CMK (cell line): ENCODE results near the gene KRTAP7-1.
A peak's percentile ranks its signal among the peaks of the same experiment; 100 is the strongest.

Experiments used
- DNase-seq: peaks from one replicate; pipeline ENCODE4 v3.0.0-alpha.2; 2010; ENCODE audit warnings: low read depth

KRTAP7-1 gene, protein sequence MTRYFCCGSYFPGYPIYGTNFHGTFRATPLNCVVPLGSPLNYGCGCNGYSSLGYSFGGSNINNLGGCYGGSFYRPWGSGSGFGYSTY

DNA sequence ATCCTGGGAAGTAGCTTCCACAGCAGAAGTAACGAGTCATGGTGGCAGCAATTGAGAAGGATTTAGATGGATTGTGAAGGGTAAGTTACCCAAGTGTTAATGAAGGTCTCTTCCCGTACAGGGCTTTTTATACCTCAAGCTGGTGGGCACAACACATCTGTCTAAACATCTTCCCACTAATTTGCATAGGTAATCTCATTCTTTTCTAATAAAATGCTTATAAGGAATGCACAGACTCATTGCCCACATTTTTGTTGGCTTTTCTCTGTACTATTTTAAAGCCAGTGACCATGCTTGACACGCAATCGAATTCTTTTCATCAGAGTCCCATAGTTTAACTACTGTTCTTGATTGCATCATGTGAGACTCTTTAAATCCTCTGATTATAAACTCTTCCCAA, at the start of gene KRTAP7-1:
TSS of gene KRTAP7-1 (minus strand) at position 101 of the 400 bp plus-strand sequence. CDS start at position 40, 61 bp downstream.
- no peak for DNase-seq

DNA sequence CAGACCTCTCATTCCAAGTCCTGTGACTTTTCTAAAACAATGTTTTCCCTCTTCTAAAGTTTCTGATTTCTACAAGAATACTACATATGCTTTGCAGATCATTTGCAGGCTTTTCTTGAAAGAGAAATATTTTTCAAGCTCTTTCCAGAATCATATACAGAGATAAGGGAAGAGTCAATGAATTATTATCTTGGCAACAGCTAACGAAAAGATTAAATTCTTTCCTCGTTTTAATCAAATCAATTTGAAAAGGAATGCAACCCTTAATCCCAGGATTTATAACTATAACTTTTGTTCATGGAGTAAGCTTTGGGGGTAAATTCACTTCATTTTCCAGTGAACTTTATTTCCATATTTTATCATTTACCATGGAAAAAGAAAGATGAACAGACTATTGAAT, 45.0 kb upstream of the KRTAP7-1 start:
- DNase-seq, result no peak

DNA sequence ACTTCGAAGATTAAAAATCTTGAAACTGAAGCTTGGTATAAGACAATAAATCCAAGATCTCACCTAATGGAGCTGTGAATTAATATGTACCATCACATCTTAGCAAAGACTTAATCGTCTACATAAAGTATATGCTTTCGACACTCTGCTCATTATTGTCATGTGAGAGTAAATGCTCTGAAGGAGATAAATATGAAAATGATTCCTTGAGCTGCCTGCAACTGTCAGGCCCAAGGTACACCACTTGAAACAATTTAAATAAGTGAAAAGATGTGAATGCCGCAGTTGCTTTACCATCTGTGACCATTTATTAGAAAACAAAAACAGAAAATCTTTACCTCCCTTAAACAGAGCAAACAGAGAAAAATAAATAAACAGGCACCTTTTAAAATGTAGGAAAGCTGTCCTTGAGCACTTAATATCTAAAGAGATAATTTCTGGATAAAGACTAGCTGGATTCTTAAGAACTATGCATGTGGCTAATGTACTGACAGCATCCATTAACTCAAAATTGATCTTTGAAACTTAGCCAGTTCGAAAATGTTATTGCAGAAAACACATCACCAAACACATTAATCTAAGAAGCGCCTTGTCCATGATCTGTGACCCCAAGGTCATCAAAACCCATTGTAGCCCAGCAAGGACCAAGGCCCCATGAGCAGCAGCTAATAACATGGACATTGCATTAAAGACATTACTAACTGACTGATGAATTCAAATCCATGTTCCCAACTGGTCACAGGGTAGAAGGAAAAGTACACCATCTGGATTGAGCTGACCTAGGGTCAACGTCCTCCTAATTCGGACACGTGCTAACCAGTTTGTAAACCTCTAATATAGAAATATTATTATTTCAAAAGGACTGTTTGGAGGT, 18.3 kb upstream of the KRTAP7-1 start:
- DNase-seq, result no peak

DNA sequence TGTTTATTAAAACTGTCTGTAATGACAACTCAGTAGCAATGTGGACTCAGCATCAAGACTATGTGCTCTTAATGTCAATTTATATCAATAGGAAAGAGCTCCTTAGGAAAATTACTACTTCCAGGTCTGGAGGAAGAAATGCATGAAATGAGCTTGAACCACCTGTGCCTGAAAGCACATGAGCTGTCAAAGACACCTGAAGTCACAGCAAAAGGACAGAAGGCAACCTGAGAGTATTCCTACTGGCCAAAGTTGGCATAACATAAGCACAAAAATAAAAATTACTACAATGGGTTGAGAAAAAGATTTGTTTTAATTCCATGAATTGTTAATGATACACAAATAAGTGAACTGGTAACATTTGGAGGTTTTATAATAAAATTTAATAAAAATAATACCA, 13.4 kb upstream of the KRTAP7-1 start:
- no peak for DNase-seq

DNA sequence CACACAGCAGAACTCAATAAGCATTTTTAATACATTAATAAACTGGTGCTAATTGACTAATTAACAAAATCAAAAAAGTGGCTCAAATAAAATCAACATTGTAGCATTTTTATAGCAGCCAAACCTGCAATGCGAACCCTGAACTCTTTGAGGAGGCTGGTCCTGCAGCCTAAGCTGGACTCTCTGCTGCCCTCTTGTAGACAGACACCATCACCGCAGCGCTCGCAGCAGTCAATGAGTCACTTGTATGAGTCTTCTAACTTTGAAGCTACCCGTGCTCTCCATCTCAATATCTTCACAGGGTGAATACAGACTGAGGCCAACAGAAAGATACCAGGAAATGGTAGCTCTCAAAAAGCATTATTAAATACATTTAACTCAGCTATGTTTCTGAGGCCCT, 9.7 kb upstream of the KRTAP7-1 start:
- no peak for DNase-seq

DNA sequence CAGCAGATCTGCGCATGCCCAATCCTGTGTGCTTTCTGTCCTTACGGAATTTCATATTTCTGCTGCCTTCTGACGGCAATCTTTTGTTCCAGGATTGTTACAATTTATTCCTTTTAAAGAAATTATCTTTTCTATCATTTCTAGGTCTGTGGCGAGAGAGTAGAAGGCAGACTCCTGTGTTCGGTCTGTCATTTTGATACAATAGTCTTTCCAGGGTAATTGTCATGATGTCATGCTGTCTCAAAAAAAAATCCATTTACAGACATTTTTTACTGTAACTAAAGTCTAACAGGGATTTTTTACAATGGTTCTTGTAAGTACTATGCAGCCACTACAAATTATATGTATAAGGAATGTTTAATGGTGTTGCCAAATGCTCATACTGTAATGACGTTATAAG, 9.0 kb upstream of the KRTAP7-1 start:
- DNase-seq, result no peak

DNA sequence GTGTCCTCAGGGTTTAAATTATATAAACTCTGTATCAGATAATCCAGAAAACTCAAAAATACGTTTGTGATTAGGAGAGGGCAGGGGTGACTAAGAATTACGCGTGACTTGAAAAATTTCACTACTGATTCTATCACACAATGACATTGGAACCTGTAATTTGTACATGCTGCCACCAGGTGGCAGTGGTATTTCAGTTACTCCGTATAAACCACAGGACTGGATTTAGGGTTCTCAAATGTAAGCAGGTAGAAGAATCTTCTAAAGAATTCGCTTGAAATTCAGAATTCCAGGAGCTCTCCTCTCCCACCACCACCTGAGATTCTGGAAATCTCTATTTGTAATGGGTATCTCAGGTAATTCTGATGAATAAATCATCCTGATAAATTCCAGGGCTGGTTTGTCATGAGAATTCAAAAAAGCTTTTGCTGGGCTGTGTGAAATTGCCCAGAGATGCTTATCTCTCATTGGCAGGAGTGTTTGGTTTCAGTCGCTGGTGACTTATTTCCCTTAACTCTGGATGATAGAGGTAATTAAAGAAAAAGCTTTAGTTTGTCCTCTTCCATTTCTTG, 1.7 kb upstream of the KRTAP7-1 start:
- peak; percentile 37 for DNase-seq

DNA sequence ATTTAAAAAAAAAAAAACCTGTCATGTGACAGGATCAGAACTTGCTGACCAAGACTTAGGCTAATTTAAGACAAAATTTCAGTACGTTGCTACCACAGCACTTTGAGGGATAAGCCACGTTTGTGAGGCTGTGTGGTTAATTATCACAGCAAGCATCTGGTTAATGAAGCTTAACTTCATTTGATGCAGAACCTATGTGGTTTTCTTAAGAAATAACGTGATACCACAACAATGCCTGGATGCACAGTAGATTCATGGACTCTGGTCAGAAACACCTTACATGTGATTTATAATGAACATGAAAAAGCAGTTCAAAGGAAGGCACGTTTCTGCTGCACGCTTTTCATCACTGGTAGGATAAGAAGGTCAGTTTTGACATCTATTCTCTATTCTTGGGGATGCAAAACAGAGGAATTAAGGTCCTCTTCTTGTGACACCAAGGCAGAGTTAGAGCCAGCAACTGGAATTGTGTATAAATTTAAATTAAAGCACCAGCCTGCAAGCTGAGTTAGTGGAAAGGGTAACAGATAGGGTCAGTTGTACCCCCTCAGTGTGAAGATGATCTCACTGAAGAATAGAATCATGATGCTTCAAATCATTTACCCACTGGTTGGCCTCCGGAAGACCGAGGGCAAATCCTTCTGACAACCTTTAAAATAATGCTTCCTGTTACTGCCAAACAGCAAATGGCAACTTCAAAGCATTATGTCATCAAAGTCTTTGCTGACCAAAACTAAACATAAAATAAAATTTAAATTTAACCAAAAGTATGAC, 10.5 kb downstream of the KRTAP7-1 start:
- DNase-seq, result no peak

DNA sequence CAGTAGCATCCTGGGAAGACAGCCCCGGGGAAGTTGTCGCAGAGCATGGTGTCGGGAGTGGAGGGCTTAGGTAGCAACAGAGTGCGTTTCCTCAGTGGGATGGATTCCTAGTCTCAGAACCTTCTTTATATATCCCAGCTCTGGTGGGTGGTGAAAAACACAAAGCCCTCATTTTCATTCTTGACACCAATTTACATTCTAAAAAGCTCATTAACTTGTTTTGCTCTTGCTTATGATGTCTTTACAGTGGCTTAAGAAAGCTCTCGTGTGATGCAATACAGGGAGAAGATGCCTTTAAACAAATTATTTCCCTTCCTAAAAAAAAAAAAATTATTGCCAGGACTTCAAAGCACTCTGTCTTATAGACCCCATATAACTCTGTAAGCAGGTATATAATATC, 16.4 kb downstream of the KRTAP7-1 start, which contains the start of gene KRTAP8-1:
TSS of gene KRTAP8-1 (minus strand) at position 101 of the 400 bp plus-strand sequence. CDS start at position 47, 54 bp downstream.
- no peak for DNase-seq

DNA sequence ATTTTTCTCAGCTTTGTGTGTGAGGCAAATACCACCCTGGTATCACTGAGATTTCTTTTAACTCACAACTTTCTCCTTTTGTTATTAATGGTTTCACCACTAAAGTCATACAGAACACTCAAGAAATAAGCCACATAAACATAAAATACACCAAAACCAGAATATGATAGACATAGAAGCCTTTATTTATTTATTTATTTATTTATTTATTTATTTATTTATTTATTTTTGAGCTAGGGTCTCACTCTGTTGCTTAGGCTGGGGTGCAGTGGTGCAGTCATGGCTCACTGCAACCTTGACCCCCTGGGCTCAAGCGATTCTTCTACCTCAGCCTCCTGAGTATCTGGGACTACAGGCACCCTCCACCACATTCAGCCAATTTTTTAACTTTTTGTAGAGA, 29.0 kb downstream of the KRTAP7-1 start:
- DNase-seq, result no peak

DNA sequence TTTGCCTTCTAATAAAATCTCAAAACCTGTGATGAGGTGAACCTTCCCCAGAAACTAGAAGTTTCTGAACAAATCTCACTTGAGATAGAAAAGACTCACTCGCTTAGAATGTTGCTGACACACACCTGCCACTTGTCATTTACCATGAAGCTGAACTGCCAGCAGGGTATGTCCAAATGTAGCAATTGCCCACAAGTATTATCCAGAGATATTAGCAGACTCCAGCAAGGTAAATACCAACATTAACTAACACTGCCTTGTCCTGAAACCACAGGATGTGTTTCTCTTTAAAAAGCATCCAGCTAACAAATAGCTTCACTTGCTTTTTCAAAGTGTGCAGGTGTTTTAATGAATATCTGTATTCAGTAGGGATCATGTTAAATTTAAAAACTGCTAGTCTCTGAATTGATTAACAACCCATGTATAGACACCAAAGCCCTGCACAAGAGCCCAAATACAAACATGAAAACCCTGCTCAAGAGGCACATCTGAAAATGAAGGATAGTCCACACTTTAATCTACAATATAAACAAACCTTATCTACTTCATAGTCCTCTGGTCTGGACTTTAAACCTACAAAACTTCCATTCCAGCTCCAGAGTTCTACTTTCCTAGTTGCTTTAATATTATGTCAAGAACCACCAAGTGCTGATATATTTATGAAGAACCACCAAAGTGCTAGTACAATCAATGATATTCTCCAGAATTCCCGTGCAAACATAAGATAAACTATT, 35.8 kb downstream of the KRTAP7-1 start:
- DNase-seq, result no peak

DNA sequence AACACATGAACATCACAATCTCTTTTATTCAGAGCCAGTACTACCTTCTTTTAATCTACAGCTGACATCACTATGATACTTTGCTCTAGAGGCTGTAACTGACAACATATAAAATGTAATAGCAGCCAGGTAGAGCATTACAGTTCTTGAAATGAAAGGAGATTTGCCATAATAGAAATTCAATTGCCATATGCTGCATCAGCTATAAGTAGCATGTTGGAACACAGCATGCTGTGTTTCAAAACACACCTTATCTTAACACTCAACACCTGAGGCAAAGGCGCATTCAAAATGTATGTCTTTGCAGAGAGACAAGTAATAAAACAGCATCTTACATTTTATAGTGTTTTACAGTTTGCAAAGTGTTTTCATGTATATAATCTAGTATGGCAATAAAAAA, 50.3 kb downstream of the KRTAP7-1 start:
- DNase-seq, result no peak
